ENCODE results near the gene MAPK12. TPM values are rescaled to one million over a fixed set of nuclear protein-coding genes. Genes with fewer than 3 reads are reported as not detected.

The MAPK12 gene
- 26.3 and 32.1 TPM in 2 replicates for total RNA-seq

DNA sequence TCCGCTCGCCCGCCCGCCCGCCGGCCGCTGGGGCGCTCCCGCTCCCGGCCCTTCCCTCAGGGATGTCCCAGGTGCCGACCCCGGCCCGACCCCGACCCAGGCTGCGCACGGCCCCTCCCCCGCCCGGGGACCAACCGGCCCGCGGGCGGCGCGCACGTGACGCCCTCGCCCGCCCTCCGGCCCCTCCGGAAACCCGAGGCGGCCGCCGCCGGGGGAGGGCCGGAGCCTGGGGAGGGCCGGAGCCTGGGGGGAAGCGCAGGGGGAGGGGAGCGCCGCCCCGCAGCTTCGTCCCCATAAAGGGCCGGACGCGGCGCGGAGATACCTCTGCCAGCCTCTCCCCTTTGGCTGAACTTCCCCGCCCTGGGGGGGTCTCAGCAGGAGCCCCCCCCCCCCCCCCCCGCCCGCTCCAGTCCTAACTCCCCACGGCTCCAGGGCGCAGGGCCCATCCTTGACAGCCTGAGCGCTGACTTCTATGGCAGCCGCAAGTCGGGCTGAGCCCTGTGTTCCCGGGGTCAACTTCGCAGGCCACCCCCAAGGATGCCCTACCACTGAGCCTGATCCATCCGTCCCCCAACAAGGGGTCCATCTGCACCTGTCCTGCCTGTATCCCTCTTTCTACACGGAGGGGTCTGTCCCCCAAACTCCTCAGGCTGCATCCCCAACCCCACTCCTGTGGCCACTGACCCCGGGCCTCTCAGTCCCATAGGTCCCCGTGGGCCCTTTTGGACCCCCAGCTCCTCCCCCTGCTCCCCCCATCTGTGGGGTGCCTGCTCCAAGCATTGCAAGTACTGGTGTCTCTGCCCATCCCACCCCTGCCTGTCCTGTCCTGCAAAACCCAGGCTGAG, at the start of gene MAPK12:
Gene MAPK12, minus strand, starts transcription at position 69 of the 845 bp plus-strand sequence. CDS start 174 bp downstream, outside the sequence.

DNA sequence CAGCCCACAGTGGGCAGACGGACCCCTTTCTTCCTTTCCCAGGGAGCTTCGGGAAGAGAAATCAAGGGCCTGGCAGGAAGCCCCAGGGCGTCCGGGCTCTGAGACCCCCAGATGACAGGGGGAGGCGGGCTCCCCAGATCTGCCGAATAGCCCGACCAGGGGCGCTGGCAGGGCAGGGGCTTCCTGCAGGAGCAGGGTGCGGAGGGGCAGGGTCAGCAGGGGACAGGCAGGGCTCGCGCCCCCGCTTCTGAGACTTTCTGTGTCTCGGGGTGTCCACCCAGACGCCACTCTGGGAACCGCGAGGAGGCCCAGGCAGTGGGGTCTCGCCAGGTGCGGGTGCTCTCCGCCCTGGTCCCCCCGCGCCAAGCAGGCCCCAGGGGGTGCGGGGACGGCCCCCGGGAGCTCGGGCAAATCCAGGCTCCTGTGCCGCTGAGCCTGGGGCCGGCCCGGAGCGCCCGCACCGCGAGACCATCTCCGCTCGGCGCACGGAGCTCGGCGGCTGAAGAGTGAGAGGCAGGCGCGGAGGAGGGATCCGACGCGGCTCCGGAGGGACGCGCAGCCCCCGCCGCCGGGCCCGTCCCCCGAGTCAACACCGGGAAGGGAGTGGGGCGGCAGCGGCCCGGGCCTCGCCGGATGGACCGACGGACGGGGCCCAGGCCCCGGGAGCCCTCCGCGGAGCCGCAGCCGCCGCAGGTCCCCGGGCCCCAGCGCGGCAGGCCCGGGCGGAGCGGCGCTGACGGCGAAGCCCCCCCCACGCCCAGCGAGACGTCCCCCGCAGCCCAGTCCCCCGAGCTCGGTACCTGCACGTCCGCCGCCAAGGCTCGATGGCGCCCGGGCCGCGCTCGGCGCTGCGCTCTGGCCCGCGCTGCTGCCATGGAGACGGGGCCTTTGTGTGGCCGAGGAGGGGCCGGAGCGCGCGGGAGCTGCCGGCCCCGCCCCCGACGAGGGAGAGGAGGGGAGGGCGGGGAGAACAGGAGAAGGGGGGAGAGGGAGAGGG, 45.6 kb upstream of the MAPK12 start, which contains the start of gene PLXNB2:
Gene PLXNB2, minus strand, starts transcription at position 894 of the 997 bp plus-strand sequence. CDS start 17,062 bp downstream, outside the sequence.

DNA sequence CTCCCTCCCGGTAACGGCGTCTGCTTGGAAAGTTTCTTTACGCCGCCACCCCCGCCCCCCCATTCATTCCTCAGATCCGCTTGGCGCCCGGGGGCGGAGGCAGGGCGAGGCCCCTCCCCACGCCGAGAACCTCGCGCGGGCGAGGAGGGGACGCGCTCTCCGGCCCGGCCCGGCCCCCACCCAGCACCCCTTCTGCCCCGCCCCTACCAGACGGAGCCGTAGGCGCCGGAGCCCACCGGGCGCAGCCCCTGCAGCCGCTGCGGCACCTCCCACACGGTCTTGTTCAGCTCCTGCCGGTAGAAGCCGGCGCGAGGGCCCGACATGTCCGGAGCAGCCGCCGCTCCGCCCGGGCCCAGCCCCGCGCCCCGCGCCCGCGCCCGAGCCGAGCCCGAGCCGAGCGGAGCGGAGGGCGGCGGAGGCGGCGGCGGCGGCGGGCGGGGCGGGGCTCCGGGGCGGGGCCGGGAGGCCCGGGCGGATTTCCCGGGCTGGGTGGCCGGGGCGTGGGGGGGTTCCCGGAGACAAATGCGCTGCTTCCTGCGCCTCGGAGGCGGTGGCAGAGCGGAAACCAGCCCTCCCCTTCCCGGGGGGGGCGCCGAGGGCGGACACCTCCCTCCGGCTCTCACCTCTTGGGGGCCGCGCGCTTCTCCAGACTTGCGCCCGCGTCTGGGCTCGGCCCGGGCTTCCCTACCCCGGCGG, 8.6 kb upstream of the MAPK12 start, which contains the start of gene MAPK11:
Gene MAPK11, minus strand, starts transcription at position 411 of the 696 bp plus-strand sequence. Its CDS starts 88 bp downstream, at position 323.

DNA sequence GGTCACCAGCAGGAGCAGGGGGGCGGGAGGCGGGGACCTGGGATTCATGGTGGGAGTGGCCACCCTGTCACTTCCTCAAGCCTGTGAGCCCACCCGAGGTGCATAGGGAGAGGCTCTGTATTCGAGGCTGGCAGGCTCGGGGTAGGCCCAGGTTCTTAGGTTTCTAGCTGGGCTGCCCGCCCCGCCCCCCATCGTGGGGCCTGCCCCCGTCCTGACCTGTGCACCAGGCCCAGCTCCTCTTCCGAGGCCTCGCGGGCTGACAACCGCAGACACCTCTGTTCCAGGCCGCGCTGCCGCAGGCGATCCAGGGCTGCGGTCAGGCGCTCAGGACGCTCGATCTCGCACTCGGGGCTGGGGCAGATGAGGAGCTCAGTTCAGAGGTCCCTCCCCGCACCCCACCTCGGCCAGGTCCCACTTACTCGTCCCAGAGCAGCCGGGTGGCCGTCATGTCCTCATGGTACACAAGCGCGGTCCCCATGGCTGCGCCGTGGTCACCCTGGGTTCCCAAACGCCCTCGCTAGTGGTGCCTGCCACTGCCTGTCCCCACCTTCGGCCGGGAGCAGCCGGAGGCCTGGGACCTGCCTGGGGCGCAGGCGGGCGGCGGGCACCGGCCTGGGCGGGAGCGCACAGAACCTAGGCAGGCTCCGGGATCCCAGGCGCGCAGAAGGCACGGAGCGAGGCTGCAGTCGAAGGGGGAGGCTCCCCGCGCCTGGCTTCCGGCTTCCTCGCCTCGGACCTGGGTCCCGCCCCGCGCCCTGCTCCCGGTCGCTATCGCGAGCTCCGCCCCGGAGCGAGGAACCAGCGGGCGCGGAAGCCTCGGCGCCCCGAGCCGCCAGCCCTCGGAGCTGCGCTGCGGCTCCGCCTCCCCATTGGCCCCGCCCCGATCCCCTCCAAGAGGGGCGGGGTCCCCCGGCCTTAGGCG, 10.7 kb downstream of the MAPK12 start, which contains the start of gene HDAC10:
Gene HDAC10, minus strand, starts transcription at position 711 of the 922 bp plus-strand sequence. Its CDS starts 233 bp downstream, at position 478.

DNA sequence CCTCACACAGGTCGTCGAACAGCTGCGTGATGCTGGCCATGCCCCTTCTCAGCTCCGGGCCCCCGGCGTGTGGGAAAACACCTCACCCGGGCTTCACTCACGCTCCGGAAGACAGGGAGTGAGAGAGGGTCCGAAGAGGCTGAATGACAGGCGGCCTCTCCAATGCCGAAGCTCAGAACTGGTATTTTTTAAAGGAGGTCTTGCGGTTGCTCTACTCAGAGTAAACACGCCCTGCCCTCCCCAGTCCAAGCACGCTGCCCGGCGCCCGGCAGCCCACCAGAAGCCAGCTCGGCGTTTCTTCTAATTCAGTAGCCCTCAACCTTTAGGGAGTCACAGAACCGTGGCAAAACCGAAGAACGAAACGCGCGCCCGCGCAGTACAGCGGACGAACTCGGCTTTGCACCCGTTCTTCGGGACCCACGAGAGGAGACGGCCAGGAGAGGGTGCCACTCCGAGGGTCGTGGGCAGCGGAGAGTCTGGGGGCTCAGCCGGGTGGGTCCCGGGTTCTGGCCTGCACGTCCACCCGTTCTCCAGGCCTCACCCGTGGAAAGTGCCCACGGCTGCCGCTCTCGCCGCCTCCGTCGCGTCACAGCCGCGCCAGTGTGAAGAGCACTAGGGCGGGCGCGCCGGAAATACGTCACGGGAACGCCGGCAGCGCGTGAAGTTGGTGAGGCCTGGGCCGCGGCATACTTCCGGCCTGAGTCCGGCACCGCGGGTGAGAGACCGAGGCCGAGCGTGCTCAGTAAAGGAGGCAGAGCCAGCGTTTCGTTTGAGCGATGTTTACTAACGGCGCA, 16.9 kb downstream of the MAPK12 start, which contains the start of gene TUBGCP6:
Gene TUBGCP6, minus strand, starts transcription at position 604 of the 794 bp plus-strand sequence. Its CDS starts 564 bp downstream, at position 40.

Other genes with a start within 250 kb of the MAPK12 start
- gene IL17REL, start 248.9 kb downstream of the MAPK12 start, total RNA-seq, result not detected in 2 replicates
- gene TTLL8, start 203.4 kb downstream of the MAPK12 start, total RNA-seq, result not detected in 2 replicates
- gene MLC1, start 176.3 kb downstream of the MAPK12 start, total RNA-seq, result not detected in 2 replicates
- gene MOV10L1, start 171.7 kb downstream of the MAPK12 start, total RNA-seq, result under 0.01 and 0.43 TPM in 2 replicates
- gene PANX2, start 91.0 kb downstream of the MAPK12 start, total RNA-seq, result 0.11 and 0.26 TPM in 2 replicates
- 11.2 and 13.5 TPM in 2 replicates for gene TRABD, start 75.8 kb downstream of the MAPK12 start, total RNA-seq
- 9.2 and 10.3 TPM in 2 replicates for gene SELENOO, start 60.7 kb downstream of the MAPK12 start, total RNA-seq
- gene TUBGCP6, start 16.7 kb downstream of the MAPK12 start, total RNA-seq, result 18.3 and 20.1 TPM in 2 replicates
- gene HDAC10, start 10.4 kb downstream of the MAPK12 start, total RNA-seq, result 12.4 and 13.6 TPM in 2 replicates
- gene MAPK11, start 8.7 kb upstream of the MAPK12 start, total RNA-seq, result 5.2 and 5.3 TPM in 2 replicates
- 179 and 192 TPM in 2 replicates for gene PLXNB2, start 46.0 kb upstream of the MAPK12 start, total RNA-seq
- 3.7 and 4.4 TPM in 2 replicates for gene DENND6B, start 65.3 kb upstream of the MAPK12 start, total RNA-seq
- 25.7 and 36.8 TPM in 2 replicates for gene PPP6R2, start 81.6 kb upstream of the MAPK12 start, total RNA-seq
- 46.3 and 52.2 TPM in 2 replicates for gene SBF1, start 213.4 kb upstream of the MAPK12 start, total RNA-seq
- gene ADM2, start 219.9 kb upstream of the MAPK12 start, total RNA-seq, result 3.0 and 4.4 TPM in 2 replicates
- gene MIOX, start 225.2 kb upstream of the MAPK12 start, total RNA-seq, result not detected in 2 replicates
- gene LMF2, start 246.0 kb upstream of the MAPK12 start, total RNA-seq, result 40.6 and 46.5 TPM in 2 replicates
- gene NCAPH2, start 246.5 kb upstream of the MAPK12 start, total RNA-seq, result 23.5 and 26.5 TPM in 2 replicates